Stimulated activated CD4-positive, alpha-beta T cell treated with anti-CD3 and anti-CD28 coated beads, Interleukin-1b, Interleukin-23, amount 100 ng/mL, for 1 hour (primary cell): Measurements from ENCODE around the gene ZNF775.
A peak's percentile ranks its signal among the peaks of the same experiment; 100 is the strongest.

Source experiments
- DNase-seq, 2 donors: peaks; one replicate each; pipeline ENCODE4 v3.0.0-alpha.2; 2020; ENCODE audit warnings: low read depth in 2 of 2

ZNF775 gene

GRCh38 chr7:150378853-150379440 is at the start of gene ZNF775:
Gene ZNF775 (plus strand): TSS chr7:150379330. CDS start chr7:150388471, 9,141 bp downstream.
- peak; percentile 77 to 83 for DNase-seq

- DNase-seq, result no peak
Measured at GRCh38 chr7:150329331-150330120, 49.6 kb upstream of the ZNF775 start.

GRCh38 chr7:150330211-150330885 is 48.8 kb upstream of the ZNF775 start:
- no peak for DNase-seq

DNA sequence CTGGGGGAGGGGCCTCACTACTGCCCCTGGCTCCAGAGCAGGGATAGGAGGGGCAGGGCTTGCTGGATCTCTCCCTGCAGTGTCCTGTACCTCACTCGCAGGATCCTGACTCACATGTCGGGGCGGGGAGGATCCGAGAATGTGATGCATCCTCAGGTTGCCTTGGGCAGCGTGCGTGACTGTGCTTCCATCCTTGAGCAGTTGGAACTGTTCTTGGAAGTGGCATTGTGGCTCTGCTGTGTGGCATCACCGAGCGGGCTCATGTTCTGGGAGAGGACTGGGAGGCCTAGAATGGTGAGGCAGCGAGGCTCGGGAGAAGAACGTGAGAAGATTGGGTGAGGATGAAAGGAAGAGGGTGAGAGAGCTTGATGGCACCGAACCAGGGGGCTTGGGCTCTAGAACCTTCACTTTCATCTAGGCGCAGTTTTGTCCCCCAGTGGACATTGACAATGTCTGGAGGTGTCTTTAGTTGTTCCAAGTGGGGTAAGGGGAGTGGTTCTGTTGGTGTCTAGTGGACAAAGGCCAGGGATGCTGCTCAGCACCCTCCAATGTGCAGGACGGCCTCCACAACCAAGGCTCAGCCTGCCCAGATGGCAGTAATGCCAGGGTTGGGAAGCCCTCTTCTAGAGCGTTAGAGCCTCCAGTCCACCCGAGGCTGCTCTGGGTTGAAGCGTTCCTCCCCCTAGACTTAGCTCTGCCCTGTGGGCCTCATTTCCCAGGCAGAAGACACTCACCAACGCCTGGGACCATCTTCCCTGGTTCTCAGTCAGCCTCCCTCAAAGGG is 46.1 kb upstream of the ZNF775 start:
- no peak for DNase-seq

GRCh38 chr7:150333659-150334058 is 45.5 kb upstream of the ZNF775 start:
- no peak for DNase-seq

GRCh38 chr7:150334108-150334507 is 45.0 kb upstream of the ZNF775 start:
- DNase-seq, result no peak

- DNase-seq, result no peak
Measured at GRCh38 chr7:150335108-150335773, 43.9 kb upstream of the ZNF775 start.

GRCh38 chr7:150335774-150336112 is 43.4 kb upstream of the ZNF775 start:
- no peak for DNase-seq

- DNase-seq, result no peak
Measured at GRCh38 chr7:150336746-150337145, 42.4 kb upstream of the ZNF775 start.

- DNase-seq, result no peak
Measured at GRCh38 chr7:150337179-150337578, 42.0 kb upstream of the ZNF775 start.

DNA sequence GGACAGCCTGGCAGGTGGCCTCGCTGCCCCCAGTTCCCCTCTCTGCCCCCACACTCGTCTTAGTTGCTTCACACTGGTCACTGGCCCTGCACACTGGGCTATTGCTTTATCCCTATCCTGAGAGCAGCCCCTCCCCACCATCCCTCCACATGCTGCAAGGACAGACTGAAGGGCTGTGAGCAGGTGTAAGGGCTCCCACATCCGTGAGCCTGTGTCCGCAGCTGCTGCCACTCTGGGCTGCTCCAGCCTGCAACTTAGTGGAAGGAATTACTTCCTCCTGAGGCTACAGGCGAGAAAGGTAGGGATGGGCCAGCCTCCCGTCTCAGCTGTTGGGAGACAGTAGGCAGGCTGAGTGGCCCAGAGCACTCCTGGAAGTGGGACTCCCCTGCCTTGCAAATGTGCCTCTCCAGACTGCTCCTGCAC is 41.5 kb upstream of the ZNF775 start:
- DNase-seq, result no peak

DNA sequence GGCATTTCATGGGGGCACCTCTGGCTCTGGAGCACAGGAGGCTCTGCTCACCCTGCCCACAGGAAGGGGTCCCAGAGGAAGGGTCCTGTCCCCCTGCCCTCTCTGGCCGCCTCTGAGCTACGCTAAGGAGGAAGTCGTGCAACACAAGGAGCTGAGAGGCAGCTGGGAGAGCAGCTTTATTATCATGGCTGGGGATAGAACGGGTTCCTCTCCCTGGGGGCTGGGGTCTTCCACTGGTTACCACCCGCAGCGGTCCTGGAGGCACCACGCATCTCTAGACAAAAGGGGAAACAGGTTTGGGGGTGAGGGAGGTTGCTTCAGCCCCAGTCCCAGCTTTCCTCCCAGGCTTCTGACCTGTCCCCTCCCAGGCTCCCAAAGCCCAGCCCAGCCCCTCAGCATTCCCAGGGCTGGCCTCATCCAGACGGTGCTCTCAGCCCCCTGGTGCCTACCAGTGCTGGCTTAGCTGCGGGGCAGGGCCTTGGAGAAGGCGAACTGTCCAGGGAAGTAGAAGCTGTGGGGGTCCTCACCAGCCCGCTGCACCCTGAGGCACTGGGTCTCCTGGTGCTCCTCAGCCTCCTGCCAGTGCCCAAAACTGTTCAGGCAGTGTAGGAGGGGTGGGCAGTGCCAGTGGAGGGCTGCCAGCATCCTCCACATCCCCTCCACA is 40.8 kb upstream of the ZNF775 start:
- no peak for DNase-seq

GRCh38 chr7:150339409-150339809 is 39.7 kb upstream of the ZNF775 start:
- no peak for DNase-seq

- DNase-seq, result no peak
Measured at GRCh38 chr7:150340024-150340749, 38.9 kb upstream of the ZNF775 start.

DNA sequence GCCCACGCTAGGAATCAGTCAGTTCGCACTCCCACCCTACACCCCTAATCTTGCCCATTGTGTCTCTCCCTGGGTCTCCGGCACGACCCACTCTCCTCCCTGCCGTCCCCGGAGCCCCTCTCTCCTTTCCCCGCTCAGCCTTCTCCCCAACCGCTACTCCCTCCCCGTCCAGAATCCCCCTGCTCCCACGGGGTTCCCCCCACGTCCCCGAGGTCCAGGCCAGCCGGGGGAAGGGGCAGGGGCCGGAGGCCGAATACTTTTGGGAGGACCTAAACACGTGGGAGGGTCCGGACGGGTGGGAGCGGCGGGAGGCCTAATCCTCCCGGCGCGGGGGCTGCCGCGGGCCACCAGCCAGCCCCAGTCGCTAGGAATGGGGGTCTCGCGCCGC is 38.3 kb upstream of the ZNF775 start:
- no peak for DNase-seq

DNA sequence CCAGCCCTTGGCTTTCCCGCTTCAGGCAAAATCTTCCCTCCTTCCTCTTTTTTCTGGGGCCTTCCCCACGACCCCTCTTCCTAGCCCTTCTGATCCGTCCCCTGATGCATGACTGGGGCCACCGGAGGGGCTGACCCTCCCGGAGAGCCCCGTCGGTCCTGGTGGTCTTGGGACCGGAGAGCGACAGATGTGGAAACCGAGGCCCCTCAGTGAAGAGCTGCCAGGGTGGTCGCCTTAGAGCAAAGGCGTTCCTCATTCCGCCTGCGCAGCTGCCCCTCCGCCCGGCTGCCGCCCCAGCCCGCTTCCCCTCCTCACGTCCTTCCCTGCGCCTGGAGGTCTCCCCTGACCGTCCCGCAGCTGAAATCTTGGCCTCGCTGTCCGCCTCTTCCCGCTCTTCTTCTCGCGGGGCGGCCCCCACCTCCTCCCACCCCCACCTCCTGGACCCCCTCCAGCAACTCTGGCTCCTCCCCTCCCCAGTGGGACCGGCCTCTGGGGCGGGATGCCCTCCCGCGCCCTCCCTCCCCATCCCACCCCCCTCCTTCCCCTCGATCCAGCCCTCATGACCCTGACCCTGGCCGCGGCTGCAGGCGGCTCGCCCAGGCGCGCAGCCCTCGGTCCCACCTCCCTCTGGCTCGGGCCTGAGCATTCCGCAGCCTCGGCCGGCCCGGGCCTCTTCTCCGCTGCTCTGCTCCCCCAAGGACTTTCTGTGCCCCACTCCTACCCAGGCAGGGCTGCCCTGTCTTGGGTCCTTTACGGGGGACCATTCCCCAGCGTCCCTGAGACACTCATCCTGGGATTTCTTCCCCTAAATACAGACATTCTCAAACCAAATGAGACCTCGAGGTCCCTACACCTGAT is 37.6 kb upstream of the ZNF775 start, which contains the start of gene RARRES2:
Gene RARRES2, minus strand, starts transcription at position 367 of the 858 bp plus-strand sequence. CDS start 1,020 bp downstream, outside the sequence.
- no peak for DNase-seq

DNA sequence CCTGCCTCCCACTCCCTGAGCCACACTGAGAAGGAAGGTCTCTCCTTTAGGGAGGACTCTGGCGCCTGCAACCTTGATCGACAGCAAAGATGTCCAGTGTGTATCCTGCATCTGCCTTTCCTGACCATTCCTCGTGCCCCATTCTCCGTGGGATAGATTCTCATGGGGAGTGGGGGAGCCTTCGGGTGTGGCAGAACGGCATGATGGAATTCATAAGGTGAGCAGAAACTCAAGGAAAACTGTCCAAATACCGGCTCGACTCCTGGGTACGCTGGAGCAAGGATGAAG is 37.1 kb upstream of the ZNF775 start:
- no peak for DNase-seq

GRCh38 chr7:150343225-150343624 is 35.9 kb upstream of the ZNF775 start:
- no peak for DNase-seq

DNA sequence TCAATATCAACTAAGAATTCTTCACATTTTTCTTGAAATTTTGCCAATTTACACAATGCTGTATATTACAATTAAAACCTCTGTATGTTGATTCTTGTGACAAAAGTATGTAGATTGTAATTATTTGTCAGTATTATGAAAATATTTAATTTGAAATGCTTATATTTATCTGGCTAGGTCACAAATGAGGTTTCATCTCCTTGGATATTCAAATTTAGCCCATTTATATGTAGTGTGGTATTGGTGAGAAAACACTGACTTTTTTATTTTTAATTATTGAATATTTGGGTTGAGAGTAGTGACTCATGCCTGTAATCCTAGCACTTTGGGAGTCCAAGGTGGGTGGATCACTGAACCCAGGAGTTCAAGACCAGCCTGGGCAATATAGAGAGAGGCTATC is 34.8 kb upstream of the ZNF775 start:
- DNase-seq, result no peak

DNA sequence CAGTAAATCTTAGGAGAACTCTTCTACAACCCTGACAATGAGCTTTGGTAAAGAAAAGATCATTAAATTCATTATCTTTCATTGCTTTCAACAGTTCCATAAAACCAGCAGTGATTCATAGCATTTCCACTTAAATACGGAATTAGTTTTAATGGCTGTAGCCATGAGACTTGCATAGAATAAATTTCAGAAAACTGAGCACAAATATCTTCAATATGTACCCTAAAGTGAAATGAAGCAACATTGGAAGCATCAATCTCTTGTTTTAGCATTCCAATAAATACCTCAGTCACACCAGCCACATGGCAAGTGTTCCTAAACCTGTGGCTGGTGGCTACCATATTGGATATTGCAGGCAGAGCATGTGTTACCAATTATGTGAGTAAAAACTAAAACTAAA is 34.1 kb upstream of the ZNF775 start:
- DNase-seq, result no peak
